OCI-LY1 (cell line): ENCODE results near the gene SHC3.

Experiments used
- CTCF ChIP-seq: fragments of 200-600 bp; sonication (generic), shearing (Covaris generic); IDR thresholded peaks from 2 replicates; pipeline ENCODE4 v1.5.1; 2017; ENCODE audit warnings: mild to moderate bottlenecking, antibody characterized with exemption, low read length, moderate library complexity, mixed read lengths
- EZH2 ChIP-seq: fragments of 200-600 bp; sonication (generic), shearing (Covaris generic); IDR thresholded peaks from 2 replicates; pipeline ENCODE4 v1.8.0; 2017; ENCODE audit warnings: borderline replicate concordance, mixed run types, mild to moderate bottlenecking, antibody characterized with exemption, low read length, moderate library complexity, mixed read lengths

GRCh38 chr9:89213396-89213880, 34.8 kb upstream of the SHC3 start:
- no peak for TF ChIP-seq CTCF
- no peak for TF ChIP-seq EZH2
